ENCODE data around the gene TNFRSF4.

GRCh38 chr1:1239614-1240347 lies 25.8 kb upstream of the TNFRSF4 start:
- TF ChIP-seq CTCF (IDR thresholded peaks at IDR 0.05 in 8 of 11, conservative IDR thresholded peaks at IDR 0.05 in 3 of 11): no peak
- TF ChIP-seq POLR2AphosphoS5 (IDR thresholded peaks at IDR 0.05): peak in 1 of 3 donors; percentile 35

All from spleen (tissue), 7 donors.